OCI-LY1 (cell line): ENCODE measurements around the gene AHSG.

Experiments used
- H2AFZ ChIP-seq: fragments of 200-600 bp; sonication (generic), shearing (Covaris generic); 2 replicates; pipeline ENCODE4 v1.6.0; 2014; ENCODE audit warnings: antibody characterized with exemption, mild to moderate bottlenecking, low read length
- H3F3A ChIP-seq: fragments of 200-600 bp; sonication (generic), shearing (Covaris generic); 2 replicates; pipeline ENCODE4 v1.6.0; 2014; ENCODE audit warnings: mild to moderate bottlenecking, antibody characterized with exemption, low read length, moderate library complexity; ENCODE audit not compliant: insufficient read depth
- H3K27ac ChIP-seq: fragments of 200-600 bp; sonication (generic); 2 replicates; pipeline ENCODE4 v1.5.1; 2014; ENCODE audit warnings: low read length, mixed run types, mild to moderate bottlenecking, low read depth; ENCODE audit not compliant: poor library complexity, severe bottlenecking
- H3K27me3 ChIP-seq: fragments of 200-600 bp; sonication (generic); 2 replicates; pipeline ENCODE4 v1.6.0; 2014; ENCODE audit warnings: antibody characterized with exemption, mild to moderate bottlenecking, low read length, moderate library complexity; ENCODE audit not compliant: insufficient read depth
- H3K36me3 ChIP-seq: fragments of 200-600 bp; sonication (generic); 2 replicates; pipeline ENCODE4 v1.6.1; 2014; ENCODE audit warnings: mild to moderate bottlenecking, antibody characterized with exemption, low read length, moderate library complexity, mixed read lengths; ENCODE audit not compliant: insufficient read depth
- H3K4me1 ChIP-seq: fragments of 200-600 bp; sonication (generic); 2 replicates; pipeline ENCODE4 v1.5.1; 2014; ENCODE audit warnings: mild to moderate bottlenecking, low read length, moderate library complexity; ENCODE audit not compliant: insufficient read depth, severe bottlenecking
- H3K4me2 ChIP-seq: fragments of 200-600 bp; sonication (generic), shearing (Covaris generic); 2 replicates; pipeline ENCODE4 v1.6.1; 2014; ENCODE audit warnings: low read length
- H3K4me3 ChIP-seq: fragments of 200-600 bp; sonication (generic); 2 replicates; pipeline ENCODE4 v1.5.1; 2014; ENCODE audit warnings: low read length, low read depth, mild to moderate bottlenecking, mixed read lengths; ENCODE audit not compliant: poor library complexity, severe bottlenecking
- H3K79me2 ChIP-seq: fragments of 200-600 bp; shearing (Covaris generic); 2 replicates; pipeline ENCODE4 v1.6.1; 2016; ENCODE audit warnings: mixed run types, low read length, mixed read lengths; ENCODE audit not compliant: insufficient read depth
- H3K9ac ChIP-seq: fragments of 200-600 bp; sonication (generic), shearing (Covaris generic); 2 replicates; pipeline ENCODE4 v1.6.1; 2014; ENCODE audit warnings: mild to moderate bottlenecking, low read length, mixed read lengths
- H3K9me2 ChIP-seq: fragments of 200-600 bp; sonication (generic), shearing (Covaris generic); 2 replicates; pipeline ENCODE4 v1.6.1; 2014; ENCODE audit warnings: low read depth, mild to moderate bottlenecking, low read length, mixed read lengths
- H3K9me3 ChIP-seq: fragments of 200-600 bp; shearing (Covaris generic); 2 replicates; pipeline ENCODE4 v1.6.1; 2014; ENCODE audit warnings: low read length, mixed read lengths
- H4K20me1 ChIP-seq: fragments of 200-600 bp; sonication (generic), shearing (Covaris generic); 2 replicates; pipeline ENCODE4 v1.6.0; 2016; ENCODE audit warnings: mild to moderate bottlenecking, low read length; ENCODE audit not compliant: insufficient read depth
- CTCF ChIP-seq: fragments of 200-600 bp; sonication (generic), shearing (Covaris generic); IDR thresholded peaks from 2 replicates; pipeline ENCODE4 v1.5.1; 2017; ENCODE audit warnings: mild to moderate bottlenecking, antibody characterized with exemption, low read length, moderate library complexity, mixed read lengths
- EZH2 ChIP-seq: fragments of 200-600 bp; sonication (generic), shearing (Covaris generic); IDR thresholded peaks from 2 replicates; pipeline ENCODE4 v1.8.0; 2017; ENCODE audit warnings: borderline replicate concordance, mixed run types, mild to moderate bottlenecking, antibody characterized with exemption, low read length, moderate library complexity, mixed read lengths

AHSG gene

GRCh38 chr3:186599142-186599784 is 13.6 kb upstream of the AHSG start:
- Histone ChIP-seq H3K27me3 (no peaks in the 10 kb centered on the region), H3K79me2 (no peaks in the 10 kb centered on the region), H3K9me3 (no peaks in the 10 kb centered on the region), H3K4me3 (no peak overlapping the region), H3K9ac (no peak overlapping the region), H4K20me1 (no peaks in the 10 kb centered on the region), H3K36me3 (no peaks in the 10 kb centered on the region), H3K27ac (no peak overlapping the region), H3K4me1 (peaks cover 3% of the 10 kb centered on the region), H3K9me2 (no peaks in the 10 kb centered on the region), H3K4me2 (no peak overlapping the region), H2AFZ (no peak overlapping the region), H3F3A (no peaks in the 10 kb centered on the region)
- TF ChIP-seq EZH2 (no peak), CTCF (no peak)

- Histone ChIP-seq H3K4me1 (peaks cover under 1% of the 10 kb centered on the region), H4K20me1 (no peaks in the 10 kb centered on the region), H3K79me2 (no peaks in the 10 kb centered on the region), H3K9me2 (no peaks in the 10 kb centered on the region), H3F3A (no peaks in the 10 kb centered on the region), H3K9ac (no peak overlapping the region), H3K4me3 (no peak overlapping the region), H3K4me2 (no peak overlapping the region), H3K9me3 (no peaks in the 10 kb centered on the region), H3K27me3 (no peaks in the 10 kb centered on the region), H2AFZ (no peak overlapping the region), H3K27ac (no peak overlapping the region), H3K36me3 (no peaks in the 10 kb centered on the region)
- no peak for TF ChIP-seq EZH2
- no peak for TF ChIP-seq CTCF
Measured at GRCh38 chr3:186599785-186600166, 13.1 kb upstream of the AHSG start.

- no peak overlapping the region for H3K4me2 ChIP-seq
- no peaks in the 10 kb centered on the region for H3F3A ChIP-seq
- H3K36me3 ChIP-seq: no peaks in the 10 kb centered on the region; the same call in 1 of the 2 replicates
- TF ChIP-seq CTCF: no peak
- TF ChIP-seq EZH2: no peak
- H3K79me2 ChIP-seq: no peaks in the 10 kb centered on the region
- H3K27me3 ChIP-seq: no peaks in the 10 kb centered on the region
- no peak overlapping the region for H3K27ac ChIP-seq
- H3K9me3 ChIP-seq: no peaks in the 10 kb centered on the region
- no peak overlapping the region for H3K4me3 ChIP-seq
- no peaks in the 10 kb centered on the region for H3K9me2 ChIP-seq
- H4K20me1 ChIP-seq: no peaks in the 10 kb centered on the region
- H3K9ac ChIP-seq: no peak overlapping the region
- H3K4me1 ChIP-seq: no peaks in the 10 kb centered on the region
- no peak overlapping the region for H2AFZ ChIP-seq
Measured at GRCh38 chr3:186600896-186601295, 12.0 kb upstream of the AHSG start.
